GM21825 (cell line): ENCODE measurements around the gene KCNK13.
"Not testable (repeated sequence)": the region's sequence is repeated elsewhere in the genome, so short reads cannot be mapped to it uniquely, and the experiment has no call there.

Experiments
- ATAC-seq: cut with Tn5 transposase; IDR thresholded peaks from one replicate; pipeline ENCODE4 v1.9.1; 2021; ENCODE audit warnings: mild to moderate bottlenecking, moderate library complexity; ENCODE audit not compliant: unreplicated experiment

Gene KCNK13

GRCh38 chr14:90060312-90060964 is 1.4 kb upstream of the KCNK13 start:
- ATAC-seq: peak; percentile 66

GRCh38 chr14:90060965-90061684 is 669 bp upstream of the KCNK13 start:
- ATAC-seq: peak; percentile 31

- ATAC-seq: no peak
Observed at GRCh38 chr14:90062127-90062794, 467 bp downstream of the KCNK13 start.

GRCh38 chr14:90062822-90063539 is 1.2 kb downstream of the KCNK13 start:
- ATAC-seq: no peak

GRCh38 chr14:90072350-90072749 is 10.6 kb downstream of the KCNK13 start:
- ATAC-seq: no peak

- no peak for ATAC-seq
Observed at GRCh38 chr14:90079576-90079975, 17.8 kb downstream of the KCNK13 start.

GRCh38 chr14:90087433-90087832 is 25.6 kb downstream of the KCNK13 start:
- no peak for ATAC-seq

GRCh38 chr14:90088176-90088575 is 26.4 kb downstream of the KCNK13 start:
- ATAC-seq: no peak

- ATAC-seq: not testable (repeated sequence)
Observed at GRCh38 chr14:90089486-90089885, 27.7 kb downstream of the KCNK13 start.

- no peak for ATAC-seq
Observed at GRCh38 chr14:90091393-90091792, 29.6 kb downstream of the KCNK13 start.

GRCh38 chr14:90093942-90094595 is 32.3 kb downstream of the KCNK13 start:
- ATAC-seq: no peak

- ATAC-seq: no peak
Observed at GRCh38 chr14:90095096-90095495, 33.3 kb downstream of the KCNK13 start.

- no peak for ATAC-seq
Observed at GRCh38 chr14:90096566-90096965, 34.8 kb downstream of the KCNK13 start.

GRCh38 chr14:90103808-90104207 is 42.0 kb downstream of the KCNK13 start:
- no peak for ATAC-seq

GRCh38 chr14:90105756-90106155 is 44.0 kb downstream of the KCNK13 start:
- ATAC-seq: no peak

GRCh38 chr14:90107789-90108188 is 46.0 kb downstream of the KCNK13 start:
- no peak for ATAC-seq

- no peak for ATAC-seq
Observed at GRCh38 chr14:90109858-90110257, 48.1 kb downstream of the KCNK13 start.

GRCh38 chr14:90111895-90112534 is 50.2 kb downstream of the KCNK13 start:
- ATAC-seq: no peak

GRCh38 chr14:90114554-90114953 is 52.8 kb downstream of the KCNK13 start:
- no peak for ATAC-seq

- ATAC-seq: no peak
Observed at GRCh38 chr14:90115780-90116179, 54.0 kb downstream of the KCNK13 start.
